ENCODE results near the gene ZNF441. TPM values are rescaled to one million over a fixed set of nuclear protein-coding genes. Genes with fewer than 3 reads are reported as not detected.

Gene ZNF441
- total RNA-seq, 2 donors from 2014 or later, result 6.9 to 7.3 TPM

DNA sequence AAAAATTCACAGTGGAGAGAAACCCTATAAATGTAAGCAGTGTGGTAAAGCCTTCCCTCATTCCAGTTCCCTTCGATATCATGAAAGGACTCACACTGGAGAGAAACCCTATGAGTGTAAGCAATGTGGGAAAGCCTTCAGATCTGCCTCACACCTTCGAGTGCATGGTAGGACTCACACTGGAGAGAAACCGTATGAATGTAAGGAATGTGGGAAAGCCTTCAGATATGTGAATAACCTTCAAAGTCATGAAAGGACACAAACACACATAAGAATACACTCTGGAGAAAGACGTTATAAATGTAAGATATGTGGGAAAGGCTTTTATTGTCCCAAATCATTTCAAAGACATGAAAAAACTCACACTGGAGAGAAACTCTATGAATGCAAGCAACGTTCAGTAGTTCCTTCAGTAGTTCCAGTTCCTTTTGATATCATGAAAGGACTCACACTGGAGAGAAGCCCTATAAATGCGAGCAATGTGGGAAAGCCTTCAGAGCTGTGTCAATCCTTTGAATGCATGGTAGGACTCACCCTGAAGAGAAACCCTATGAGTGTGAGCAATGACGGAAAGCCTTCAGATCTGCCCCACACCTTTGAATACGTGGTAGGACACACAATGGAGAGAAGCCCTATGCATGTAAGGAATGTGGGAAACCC lies 65.6 kb downstream of the ZNF441 start:
- H3K4me3 ChIP-seq, result no peak overlapping the region
- H3K4me1 ChIP-seq (replicated peaks), result no peaks in the 10 kb centered on the region
- intact Hi-C loops (cut with DNase I), result no loop called here
- TF ChIP-seq, protein P1, sequence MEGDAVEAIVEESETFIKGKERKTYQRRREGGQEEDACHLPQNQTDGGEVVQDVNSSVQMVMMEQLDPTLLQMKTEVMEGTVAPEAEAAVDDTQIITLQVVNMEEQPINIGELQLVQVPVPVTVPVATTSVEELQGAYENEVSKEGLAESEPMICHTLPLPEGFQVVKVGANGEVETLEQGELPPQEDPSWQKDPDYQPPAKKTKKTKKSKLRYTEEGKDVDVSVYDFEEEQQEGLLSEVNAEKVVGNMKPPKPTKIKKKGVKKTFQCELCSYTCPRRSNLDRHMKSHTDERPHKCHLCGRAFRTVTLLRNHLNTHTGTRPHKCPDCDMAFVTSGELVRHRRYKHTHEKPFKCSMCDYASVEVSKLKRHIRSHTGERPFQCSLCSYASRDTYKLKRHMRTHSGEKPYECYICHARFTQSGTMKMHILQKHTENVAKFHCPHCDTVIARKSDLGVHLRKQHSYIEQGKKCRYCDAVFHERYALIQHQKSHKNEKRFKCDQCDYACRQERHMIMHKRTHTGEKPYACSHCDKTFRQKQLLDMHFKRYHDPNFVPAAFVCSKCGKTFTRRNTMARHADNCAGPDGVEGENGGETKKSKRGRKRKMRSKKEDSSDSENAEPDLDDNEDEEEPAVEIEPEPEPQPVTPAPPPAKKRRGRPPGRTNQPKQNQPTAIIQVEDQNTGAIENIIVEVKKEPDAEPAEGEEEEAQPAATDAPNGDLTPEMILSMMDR (IDR thresholded peaks at IDR 0.05), result no peak
- TF ChIP-seq POLR2AphosphoS5 (IDR thresholded peaks at IDR 0.05) (no peak), POLR2A (IDR thresholded peaks at IDR 0.05) (no peak)
- no peak overlapping the region for H3K27ac ChIP-seq
- H3K9me3 ChIP-seq, result no peaks in the 10 kb centered on the region
- WGBS, result 97% methylated on average over 8 of the region's 8 CpGs
- H3K36me3 ChIP-seq, result peaks cover 15 to 21% of the 10 kb centered on the region in 2 donors
- H3K27me3 ChIP-seq (replicated peaks; ENCODE audit: insufficient read depth), result no peaks in the 10 kb centered on the region
- no peak for DNase-seq (ENCODE audit: low spot score)

DNA sequence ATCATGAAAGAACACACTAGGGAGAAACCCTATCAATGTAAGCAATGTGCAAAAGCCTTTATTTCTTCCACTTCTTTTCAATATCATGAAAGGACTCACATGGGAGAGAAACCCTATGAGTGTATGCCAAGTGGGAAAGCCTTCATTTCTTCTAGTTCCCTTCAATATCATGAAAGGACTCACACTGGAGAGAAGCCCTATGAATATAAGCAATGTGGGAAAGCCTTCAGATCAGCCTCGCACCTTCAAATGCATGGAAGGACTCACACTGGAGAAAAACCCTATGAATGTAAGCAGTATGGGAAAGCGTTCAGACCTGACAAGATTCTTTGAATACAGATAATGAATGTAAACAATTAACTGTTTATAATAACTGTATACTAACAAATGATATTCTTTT lies 66.7 kb downstream of the ZNF441 start:
- no peak for DNase-seq (ENCODE audit: low spot score)
- Histone ChIP-seq H3K27ac (no peak overlapping the region), H3K36me3 (peaks cover 15 to 21% of the 10 kb centered on the region in 2 donors), H3K4me1 (replicated peaks) (no peaks in the 10 kb centered on the region), H3K4me3 (no peak overlapping the region), H3K9me3 (no peaks in the 10 kb centered on the region), H3K27me3 (replicated peaks; ENCODE audit: insufficient read depth) (no peaks in the 10 kb centered on the region)
- TF ChIP-seq POLR2A (IDR thresholded peaks at IDR 0.05) (no peak), POLR2AphosphoS5 (IDR thresholded peaks at IDR 0.05) (no peak)
- TF ChIP-seq, protein P1 (IDR thresholded peaks at IDR 0.05), result no peak
- 97% methylated on average over 2 of the region's 2 CpGs for WGBS
- intact Hi-C loops (cut with DNase I), result no loop called here

Other genes with a start within 250 kb of the ZNF441 start
- 10 to 100 TPM; 93.0 to 94.7 TPM for gene ECSIT, start 237.9 kb upstream of the ZNF441 start, total RNA-seq
- 100 to 1,000 TPM; 426 to 525 TPM for gene CNN1, start 228.1 kb upstream of the ZNF441 start, total RNA-seq
- gene ELOF1, start 207.8 kb upstream of the ZNF441 start, total RNA-seq, result 10 to 100 TPM; 47.8 to 57.5 TPM
- 10 to 100 TPM; 23.3 to 59.3 TPM for gene ACP5, start 189.4 kb upstream of the ZNF441 start, total RNA-seq
- gene ZNF627, start 169.5 kb upstream of the ZNF441 start, total RNA-seq, result 10 to 100 TPM; 17.8 to 20.5 TPM
- gene ZNF823, start 28.1 kb upstream of the ZNF441 start, total RNA-seq, result 1 to 10 TPM; 3.5 to 5.9 TPM
- 1 to 10 TPM; 1.6 to 2.3 TPM for gene ZNF491, start 31.5 kb downstream of the ZNF441 start, total RNA-seq
- 10 to 100 TPM; 17.5 to 17.9 TPM for gene ZNF440, start 47.3 kb downstream of the ZNF441 start, total RNA-seq
- gene ZNF439, start 81.7 kb downstream of the ZNF441 start, total RNA-seq, result 10 to 100 TPM in 1 of 2 donors, 1 to 10 TPM in 1; 8.5 to 16.1 TPM
- 10 to 100 TPM; 14.4 to 28.1 TPM for gene ZNF69, start 120.8 kb downstream of the ZNF441 start, total RNA-seq
- 10 to 100 TPM; 16.8 to 18.0 TPM for gene ZNF700, start 158.1 kb downstream of the ZNF441 start, total RNA-seq
- 1 to 10 TPM; 4.0 to 5.6 TPM for gene ZNF763, start 198.0 kb downstream of the ZNF441 start, total RNA-seq